Posterior vena cava (tissue), 2 donors: ENCODE measurements around the gene TLX3. TPM values are rescaled to one million over a fixed set of nuclear protein-coding genes. Genes with fewer than 3 reads are reported as not detected.

Source experiments
- DNase-seq: peaks from one replicate; pipeline ENCODE4 v3.0.0-alpha.2; 2020; ENCODE audit warnings: low spot score
- intact Hi-C, 2 donors: fragments of 100-400 bp; cut with DNase I; formaldehyde crosslinking; loops; one replicate each; pipeline versions ENCODE4 v1.14.1 to v1.14.2; 2022 to 2023
- total RNA-seq, 2 donors: library from RNA; stranded (reverse); fragmentation: NEBNext Ultra II Directional; extraction: Animal tissue kit (Norgen Biotek cat#: 25700); gene quantifications; one replicate each; pipeline ENCODE4 v1.2.1, GENCODE V29; 2021
- donor health status: DM: yes; HTN: yes; CAD: no.
- donor health status: DM: yes; HTN: yes; CAD: no.

TLX3 gene
- total RNA-seq, 2 donors from 2014 or later, result not detected

GRCh38 chr5:171299851-171300250 is 9.2 kb upstream of the TLX3 start:
- no peak for DNase-seq

GRCh38 chr5:171300358-171300757 is 8.7 kb upstream of the TLX3 start:
- DNase-seq, result no peak
- intact Hi-C loops, result no loop called here

More at GRCh38 chr5:171299851-171300250, 9.2 kb upstream of the TLX3 start:
- intact Hi-C loops, result no loop called here

- DNase-seq, result no peak
- intact Hi-C loops, result no loop called here
Observed at GRCh38 chr5:171306166-171306565, 2.9 kb upstream of the TLX3 start.

- DNase-seq, result no peak
- intact Hi-C loops, result no loop called here
Observed at GRCh38 chr5:171306781-171307591, 2.1 kb upstream of the TLX3 start.

- DNase-seq, result no peak
- intact Hi-C loops, result no loop called here
Observed at GRCh38 chr5:171307789-171308452, 1.1 kb upstream of the TLX3 start.

GRCh38 chr5:171309276-171310211 is 496 bp downstream of the TLX3 start:
- no peak for DNase-seq
- intact Hi-C loops, result no loop called here

GRCh38 chr5:171310212-171310818 is 1.3 kb downstream of the TLX3 start:
- DNase-seq, result no peak
- intact Hi-C loops, result no loop called here

- intact Hi-C loops, result no loop called here
- DNase-seq, result no peak
Observed at GRCh38 chr5:171310819-171311321, 1.8 kb downstream of the TLX3 start.

- intact Hi-C loops, result no loop called here
- no peak for DNase-seq
Observed at GRCh38 chr5:171311322-171312077, 2.5 kb downstream of the TLX3 start.

- peak; percentile 72 for DNase-seq
- intact Hi-C loops, result no loop called here
Observed at GRCh38 chr5:171312129-171312974, 3.3 kb downstream of the TLX3 start.

- no peak for DNase-seq
- intact Hi-C loops, result no loop called here
Observed at GRCh38 chr5:171313481-171314206, 4.6 kb downstream of the TLX3 start.

- intact Hi-C loops, result no loop called here
- no peak for DNase-seq
Observed at GRCh38 chr5:171314728-171315385, 5.8 kb downstream of the TLX3 start.

GRCh38 chr5:171315386-171315891 is 6.4 kb downstream of the TLX3 start:
- DNase-seq, result no peak
- intact Hi-C loops, result no loop called here

- no peak for DNase-seq
- intact Hi-C loops, result no loop called here
Observed at GRCh38 chr5:171315925-171316257, 6.8 kb downstream of the TLX3 start.

- intact Hi-C loops, result no loop called here
- DNase-seq, result no peak
Observed at GRCh38 chr5:171316258-171317121, 7.4 kb downstream of the TLX3 start.
